ENCODE measurements around the gene SSH2. TPM values are rescaled to one million over a fixed set of nuclear protein-coding genes. Genes with fewer than 3 reads are reported as not detected.

Gene SSH2
- total and polyA plus RNA-seq, 2 donors from 2014 or later, result 19.7 to 62.5 TPM

- H3K27ac ChIP-seq (ENCODE audit: low read depth in 2 of 2, low read length in 2 of 2), result peak overlapping the region; percentile 39 to 56
- FAIRE-seq (no peak), DNase-seq (no peak)
Observed at GRCh38 chr17:29698837-29699236, 231.2 kb downstream of the SSH2 start.

GRCh38 chr17:29698019-29698777 lies 231.8 kb downstream of the SSH2 start:
- no peak for TF ChIP-seq CTCF (IDR thresholded peaks at IDR 0.05; ENCODE audit: borderline replicate concordance, extremely low read depth, insufficient read depth)
- Histone ChIP-seq H3K9me3 (ENCODE audit: control insufficient read depth in 2 of 3, insufficient read depth in 1 of 3, low read length in 3 of 3) (no peaks in the 10 kb centered on the region), H3K4me3 (ENCODE audit: low read length in 3 of 3) (no peak overlapping the region), H3K9ac (ENCODE audit: low read length in 3 of 3) (no peak overlapping the region), H3K36me3 (ENCODE audit: control insufficient read depth in 2 of 3, insufficient read depth in 3 of 3, low read length in 3 of 3) (peaks cover 0 to 9% (median 2%) of the 10 kb centered on the region in 3 donors), H3K27me3 (ENCODE audit: control insufficient read depth, insufficient read depth, low read length) (no peaks in the 10 kb centered on the region), H3K4me1 (ENCODE audit: control insufficient read depth in 2 of 3, insufficient read depth in 2 of 3, low read depth in 1 of 3, low read length in 3 of 3) (peaks cover 0 to 20% (median 13%) of the 10 kb centered on the region in 3 donors), H3K27ac (ENCODE audit: low read depth in 2 of 2, low read length in 2 of 2) (peak overlapping the region; percentile 16 to 33)
- intact Hi-C loops (cut with DNase I), result no loop called here
- FAIRE-seq (no peak), DNase-seq (no peak)

More at GRCh38 chr17:29698837-29699236, 231.2 kb downstream of the SSH2 start:
- Histone ChIP-seq H3K9ac (ENCODE audit: low read length in 3 of 3) (no peak overlapping the region), H3K9me3 (ENCODE audit: control insufficient read depth in 2 of 3, insufficient read depth in 1 of 3, low read length in 3 of 3) (no peaks in the 10 kb centered on the region), H3K4me3 (ENCODE audit: low read length in 3 of 3) (no peak overlapping the region), H3K27me3 (ENCODE audit: control insufficient read depth, insufficient read depth, low read length) (no peaks in the 10 kb centered on the region), H3K4me1 (ENCODE audit: control insufficient read depth in 2 of 3, insufficient read depth in 2 of 3, low read depth in 1 of 3, low read length in 3 of 3) (peaks cover 0 to 20% (median 13%) of the 10 kb centered on the region in 3 donors), H3K36me3 (ENCODE audit: control insufficient read depth in 2 of 3, insufficient read depth in 3 of 3, low read length in 3 of 3) (peaks cover 0 to 9% (median under 1%) of the 10 kb centered on the region in 3 donors)
- intact Hi-C loops (cut with DNase I), result no loop called here
- TF ChIP-seq CTCF (IDR thresholded peaks at IDR 0.05; ENCODE audit: borderline replicate concordance, extremely low read depth, insufficient read depth), result no peak

GRCh38 chr17:29697371-29697770 lies 232.7 kb downstream of the SSH2 start:
- H3K27ac ChIP-seq (ENCODE audit: low read depth in 2 of 2, low read length in 2 of 2), result no peak overlapping the region

More at GRCh38 chr17:29697371-29697770, 232.7 kb downstream of the SSH2 start:
- no peak for TF ChIP-seq CTCF (IDR thresholded peaks at IDR 0.05; ENCODE audit: borderline replicate concordance, extremely low read depth, insufficient read depth)
- DNase-seq (peak in 1 of 5 donors; percentile 43), FAIRE-seq (no peak)
- no peak overlapping the region for H3K4me3 ChIP-seq (ENCODE audit: low read length in 3 of 3)
- H3K36me3 ChIP-seq (ENCODE audit: control insufficient read depth in 2 of 3, insufficient read depth in 3 of 3, low read length in 3 of 3), result peaks cover 0 to 10% (median 2%) of the 10 kb centered on the region in 3 donors
- H3K9ac ChIP-seq (ENCODE audit: low read length in 3 of 3), result no peak overlapping the region
- peaks cover 0 to 20% (median 13%) of the 10 kb centered on the region in 3 donors for H3K4me1 ChIP-seq (ENCODE audit: control insufficient read depth in 2 of 3, insufficient read depth in 2 of 3, low read depth in 1 of 3, low read length in 3 of 3)
- no peaks in the 10 kb centered on the region for H3K9me3 ChIP-seq (ENCODE audit: control insufficient read depth in 2 of 3, insufficient read depth in 1 of 3, low read length in 3 of 3)
- intact Hi-C loops (cut with DNase I), result no loop called here
- no peaks in the 10 kb centered on the region for H3K27me3 ChIP-seq (ENCODE audit: control insufficient read depth, insufficient read depth, low read length)

All from kidney (tissue), 14 donors.